ENCODE data around the gene MAP3K3. TPM values are rescaled to one million over a fixed set of nuclear protein-coding genes. Genes with fewer than 3 reads are reported as not detected.

Gene MAP3K3
- total RNA-seq, 1 experiment from 2014 or later = 24.3 TPM

GRCh38 chr17:63703556-63704258 is 81.5 kb downstream of the MAP3K3 start:
- Mint-ChIP-seq H3K27ac (peak overlapping the region; percentile 19 to 86 (median 43); a peak in 3 of 7 replicates), H3K4me1 (peaks cover 16 to 23% of the 10 kb centered on the region in 2 experiments), H3K4me3 (no peak overlapping the region), H3K36me3 (ENCODE audit: insufficient read depth in 1 of 3, low read depth in 3 of 3) (peaks cover 6 to 43% (median 24%) of the 10 kb centered on the region in 3 experiments), H3K27me3 (ENCODE audit: low read depth) (peaks cover 5% of the 10 kb centered on the region), H3K9me3 (no peaks in the 10 kb centered on the region)
- Histone ChIP-seq H3K56ac (ENCODE audit: insufficient read length, low read depth, low read length) (no peak overlapping the region), H3K79me1 (ENCODE audit: insufficient read depth, low read depth, low read length, poor library complexity, severe bottlenecking) (no peaks in the 10 kb centered on the region), H3K4me1 (ENCODE audit: insufficient read depth, low read length) (no peaks in the 10 kb centered on the region), H3K9ac (ENCODE audit: extremely low read depth, insufficient read length, low read length) (no peak overlapping the region), H3K14ac (ENCODE audit: insufficient read depth, low read length) (no peak overlapping the region; the same call in 1 of the 2 replicates), H3K4ac (ENCODE audit: low read depth, low read length) (no peak overlapping the region), H2AFZ (ENCODE audit: low read length) (no peak overlapping the region), H2BK120ac (ENCODE audit: low read depth, low read length, poor library complexity, severe bottlenecking) (no peak overlapping the region), H4K20me1 (ENCODE audit: control insufficient read depth, insufficient read depth, insufficient read length) (no peaks in the 10 kb centered on the region), H2BK12ac (ENCODE audit: insufficient read length, low read depth, low read length) (no peak overlapping the region), H3K23me2 (ENCODE audit: insufficient read length, low read depth, low read length, poor library complexity, severe bottlenecking) (peaks cover 15% of the 10 kb centered on the region), H2AK5ac (ENCODE audit: insufficient read length, low read length) (no peak overlapping the region), H3K4me2 (ENCODE audit: insufficient read depth, insufficient read length, low read length) (no peak overlapping the region), H4K91ac (ENCODE audit: insufficient read length, low read depth, low read length) (no peak overlapping the region), H3K27me3 (ENCODE audit: insufficient read depth, low read length) (no peaks in the 10 kb centered on the region), H3K23ac (ENCODE audit: insufficient read length, low read depth, low read length) (no peak overlapping the region), H3T11ph (ENCODE audit: low read length) (no peak overlapping the region), H2BK20ac (ENCODE audit: low read depth, low read length, poor library complexity, severe bottlenecking) (no peak overlapping the region), H3K27ac (ENCODE audit: insufficient read length, low read depth, low read length) (no peak overlapping the region), H3K79me2 (ENCODE audit: insufficient read depth, low read length) (no peaks in the 10 kb centered on the region), H2BK5ac (ENCODE audit: insufficient read length, low read length) (no peak overlapping the region), H4K5ac (ENCODE audit: insufficient read length, low read depth, low read length) (no peak overlapping the region), H4K8ac (replicated peaks; ENCODE audit: insufficient read length, low read depth, low read length) (no peak overlapping the region), H3K9me3 (ENCODE audit: control insufficient read depth, low read depth, low read length) (no peaks in the 10 kb centered on the region), H2BK15ac (ENCODE audit: low read depth, low read length) (no peak overlapping the region), H3K18ac (ENCODE audit: insufficient read length, low read depth, low read length) (no peak overlapping the region)
- TF ChIP-seq CTCF (conservative IDR thresholded peaks at IDR 0.05) = no peak
- WGBS (ENCODE audit: extremely low coverage, insufficient read length, low lambda C conversion rate) = no CpG with 5 or more reads among the region's 16 CpGs
- DNase-seq = no peak
